GM21423 (cell line): Measurements from ENCODE around the gene NUDT14.

ENCODE experiments used
- ATAC-seq: cut with Tn5 transposase; IDR thresholded peaks from one replicate; pipeline ENCODE4 v1.9.1; 2021; ENCODE audit warnings: mild to moderate bottlenecking, moderate library complexity; ENCODE audit not compliant: unreplicated experiment

The NUDT14 gene

DNA sequence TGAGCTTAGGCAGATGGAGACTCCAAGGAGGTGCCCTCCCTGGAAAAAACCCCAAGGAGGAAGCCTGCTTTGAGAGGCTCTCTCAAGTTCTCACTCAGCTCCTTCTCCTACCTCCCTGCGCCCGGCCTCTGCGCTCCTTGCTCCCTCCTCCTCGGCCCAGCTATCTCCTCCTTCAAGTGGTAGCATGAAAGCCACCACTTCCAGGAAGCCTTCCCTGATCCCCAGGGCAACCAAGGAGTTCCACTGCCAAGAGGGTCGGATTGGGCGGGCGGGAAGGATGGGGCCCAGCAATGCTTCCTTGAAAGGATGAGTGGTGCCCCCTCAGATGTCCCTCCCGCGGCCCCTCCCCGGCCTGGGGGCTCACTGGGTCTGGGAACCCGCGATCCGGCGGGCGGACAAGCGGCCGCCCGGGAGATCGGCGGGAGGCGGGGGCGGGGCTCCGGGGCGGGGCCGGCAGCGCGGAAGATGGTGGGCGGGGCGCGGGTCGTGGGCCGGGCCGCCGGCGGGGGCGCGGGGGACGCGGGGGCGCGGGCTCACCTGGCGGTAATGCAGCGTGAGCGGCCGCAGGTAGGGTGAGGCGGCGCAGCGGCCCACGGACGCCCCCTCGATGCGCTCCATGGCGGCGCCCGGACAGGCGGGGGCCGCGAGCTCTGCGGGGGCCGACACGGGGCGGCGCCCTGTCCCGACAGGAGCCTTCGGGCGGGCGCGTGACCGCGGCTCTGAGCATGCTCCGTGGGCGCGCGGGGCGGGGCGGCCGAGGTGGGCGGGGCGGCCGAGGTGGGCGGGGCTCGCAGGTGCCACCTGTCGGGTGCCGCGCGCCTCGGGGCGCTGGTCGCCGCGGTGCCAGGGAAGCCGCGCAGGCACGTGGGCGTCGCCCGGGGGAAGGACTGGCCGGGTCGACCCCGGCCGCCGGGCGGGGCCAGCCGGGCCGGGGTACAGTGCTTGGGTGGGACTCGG is at the start of gene NUDT14:
TSS of gene NUDT14 (minus strand) at position 721 of the 957 bp plus-strand sequence. CDS start at position 618, 103 bp downstream.
- peak; percentile 57 for ATAC-seq

DNA sequence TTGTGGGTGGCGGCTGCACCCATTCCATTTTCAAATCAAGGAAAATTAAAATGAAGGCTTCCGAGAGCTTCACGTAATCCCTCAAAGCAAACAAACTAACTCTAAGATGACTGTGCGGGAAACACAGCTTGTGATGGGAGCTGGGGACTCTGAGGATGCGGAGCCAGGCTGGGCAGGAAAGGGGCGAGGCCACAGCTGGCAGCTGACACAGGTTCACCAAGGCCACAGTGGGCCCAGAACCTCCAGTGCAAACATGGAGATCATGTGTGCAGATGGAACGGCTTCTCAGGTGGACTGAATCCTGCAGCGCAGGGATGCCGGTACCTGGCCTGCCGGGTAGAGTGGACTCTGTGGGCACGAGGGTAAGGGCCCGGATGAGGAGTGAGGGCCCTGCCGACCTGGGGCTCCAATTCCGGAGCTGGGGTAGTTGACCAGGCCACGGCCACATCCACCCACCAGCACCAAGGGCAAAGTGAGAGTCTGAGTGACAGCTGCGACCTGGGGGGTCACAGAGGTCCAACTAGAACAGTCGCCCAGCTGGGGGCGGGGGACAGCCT is 48.1 kb upstream of the NUDT14 start:
- ATAC-seq = no peak

DNA sequence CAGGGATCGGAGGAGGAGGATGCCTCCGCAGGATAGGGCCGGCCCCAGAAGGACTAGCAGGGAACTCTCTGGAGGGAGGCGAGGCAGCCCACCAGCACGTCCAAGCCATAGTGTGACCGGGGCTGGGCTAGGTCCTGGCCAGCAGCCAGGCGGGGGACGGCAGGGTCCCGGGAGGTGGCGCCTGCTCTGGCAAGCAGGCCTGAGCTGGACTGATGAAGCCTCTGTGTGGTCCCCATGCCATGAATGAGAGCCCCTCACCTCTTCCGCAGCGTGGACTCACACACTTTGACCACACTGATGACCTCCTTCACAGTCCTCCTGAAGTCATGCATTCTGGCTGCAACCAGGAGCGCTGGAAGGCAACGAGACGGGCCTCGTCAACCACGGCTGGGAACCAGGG is 47.5 kb upstream of the NUDT14 start:
- ATAC-seq = no peak

DNA sequence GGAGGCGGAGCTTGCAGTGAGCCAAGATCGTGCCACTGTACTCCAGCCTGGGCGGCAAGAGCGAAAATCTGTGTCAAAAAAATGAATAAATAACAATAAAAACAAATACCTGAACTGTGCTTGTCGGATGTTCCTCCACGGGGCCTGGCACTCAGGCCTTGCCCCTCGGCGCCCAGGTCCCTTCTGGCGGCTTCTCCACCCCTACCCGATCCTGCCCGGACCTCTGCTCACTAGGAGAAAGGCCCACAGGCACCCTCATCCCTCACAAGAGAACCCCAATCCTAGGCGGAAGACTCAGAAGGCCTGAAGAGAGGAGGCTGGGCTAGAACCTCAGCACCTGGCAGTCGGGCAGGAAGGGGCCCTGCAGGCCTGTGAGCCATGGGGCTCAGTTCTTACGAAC is 46.2 kb upstream of the NUDT14 start:
- ATAC-seq = no peak

DNA sequence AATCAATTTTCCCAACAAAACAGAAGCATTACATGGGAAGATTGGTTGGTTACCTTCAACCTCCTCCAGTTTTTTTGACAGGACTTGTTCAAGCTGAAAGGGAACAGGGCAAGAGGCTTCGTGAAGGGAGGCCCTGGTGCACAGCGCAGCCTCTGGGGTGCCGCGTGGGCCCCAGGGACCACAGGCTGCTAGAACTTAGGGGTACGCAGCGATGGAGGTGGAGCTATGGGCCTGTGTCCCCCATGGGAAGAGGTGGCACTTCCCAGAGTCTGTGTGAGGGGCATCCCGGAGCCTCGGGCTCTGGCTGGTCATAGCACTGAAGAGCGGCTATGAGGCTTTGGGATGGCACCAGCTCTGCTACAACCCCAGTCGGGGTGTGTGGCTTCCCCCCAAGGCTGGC is 45.1 kb upstream of the NUDT14 start:
- no peak for ATAC-seq

DNA sequence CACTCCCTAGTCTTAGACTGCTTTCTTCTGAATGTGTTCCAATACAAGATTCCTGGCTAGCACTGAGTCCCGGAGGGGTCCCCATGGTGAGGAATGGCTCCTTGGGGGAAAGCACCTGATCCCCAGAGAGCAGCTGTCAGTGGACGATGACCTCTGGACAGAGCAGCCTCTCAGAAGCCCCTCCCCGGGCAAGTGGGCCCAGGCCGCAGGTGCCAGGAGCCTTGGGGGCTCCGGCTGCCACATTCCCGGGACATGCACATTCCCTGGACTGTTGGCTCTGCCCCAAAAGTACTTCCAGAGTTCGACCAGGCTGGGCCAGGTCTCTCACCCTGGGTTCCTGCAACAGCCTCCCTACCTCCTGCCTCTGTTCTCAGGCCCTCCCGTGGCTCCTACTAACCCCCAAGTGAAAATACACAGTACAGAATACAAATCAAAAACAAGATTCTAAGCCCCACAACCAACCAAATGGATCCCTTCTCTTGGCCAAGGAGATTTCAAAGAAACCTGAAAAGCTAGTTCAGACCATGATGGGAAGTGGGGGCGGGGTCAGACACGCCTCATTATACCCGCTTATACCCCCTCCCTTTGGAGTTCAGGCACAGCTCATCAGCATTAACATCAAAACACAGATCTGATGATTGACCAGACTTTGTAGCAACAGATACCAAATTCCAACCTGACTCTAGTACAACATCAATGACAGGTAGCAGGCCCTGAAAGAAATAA is 43.9 kb upstream of the NUDT14 start:
- no peak for ATAC-seq

DNA sequence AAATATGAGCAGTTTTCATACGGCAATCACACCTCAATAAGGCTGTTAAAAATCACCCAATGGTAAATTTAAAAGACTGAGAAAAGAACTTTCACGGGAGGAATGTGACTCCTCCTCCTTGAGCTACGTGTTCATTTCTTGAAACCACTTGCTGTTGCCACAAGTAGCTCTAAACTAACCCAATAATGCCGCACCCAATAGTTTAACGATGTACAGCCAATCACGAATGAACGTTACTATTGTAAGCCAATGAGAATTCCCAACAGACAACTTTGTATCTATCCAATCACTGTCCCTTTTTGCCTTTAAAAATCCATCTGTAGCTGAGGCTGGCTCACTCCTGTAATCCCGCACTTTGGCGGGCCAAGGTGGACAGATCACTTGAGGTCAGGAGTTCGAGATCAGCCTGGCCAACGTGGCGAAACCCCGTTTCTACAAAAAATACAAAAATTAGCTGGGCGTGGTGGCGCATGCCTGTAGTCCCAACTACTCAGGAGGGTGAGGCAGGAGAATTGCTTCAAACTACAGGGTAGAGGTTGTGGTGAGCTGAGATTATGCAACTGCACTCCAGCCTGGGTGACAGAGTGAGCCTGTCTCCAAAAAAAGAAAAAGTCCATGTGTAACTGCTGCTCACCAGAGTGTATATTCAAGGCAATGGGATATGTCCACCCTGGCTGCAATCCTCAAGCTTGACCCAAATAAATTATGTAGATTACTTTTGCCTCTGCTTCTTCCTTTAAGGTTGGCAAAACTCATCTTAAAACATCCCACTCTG is 42.8 kb upstream of the NUDT14 start:
- no peak for ATAC-seq

DNA sequence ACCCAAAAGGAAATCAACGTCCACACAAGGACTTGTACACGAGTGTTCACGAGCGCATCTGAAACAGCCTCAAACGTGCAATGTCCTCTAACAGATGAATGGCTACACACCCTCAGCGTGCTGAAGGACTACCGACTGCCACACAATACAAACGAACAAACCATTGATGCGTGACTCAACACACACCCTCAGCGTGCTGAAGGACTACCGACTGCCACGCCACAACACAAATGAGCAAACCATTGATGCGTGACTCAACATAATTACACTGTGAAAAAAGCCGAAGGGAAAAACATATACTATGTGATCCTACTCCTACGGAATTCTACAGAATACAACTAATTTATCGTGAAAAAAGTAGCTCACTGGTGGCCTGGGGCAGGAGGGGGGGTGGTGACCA is 42.1 kb upstream of the NUDT14 start:
- no peak for ATAC-seq

DNA sequence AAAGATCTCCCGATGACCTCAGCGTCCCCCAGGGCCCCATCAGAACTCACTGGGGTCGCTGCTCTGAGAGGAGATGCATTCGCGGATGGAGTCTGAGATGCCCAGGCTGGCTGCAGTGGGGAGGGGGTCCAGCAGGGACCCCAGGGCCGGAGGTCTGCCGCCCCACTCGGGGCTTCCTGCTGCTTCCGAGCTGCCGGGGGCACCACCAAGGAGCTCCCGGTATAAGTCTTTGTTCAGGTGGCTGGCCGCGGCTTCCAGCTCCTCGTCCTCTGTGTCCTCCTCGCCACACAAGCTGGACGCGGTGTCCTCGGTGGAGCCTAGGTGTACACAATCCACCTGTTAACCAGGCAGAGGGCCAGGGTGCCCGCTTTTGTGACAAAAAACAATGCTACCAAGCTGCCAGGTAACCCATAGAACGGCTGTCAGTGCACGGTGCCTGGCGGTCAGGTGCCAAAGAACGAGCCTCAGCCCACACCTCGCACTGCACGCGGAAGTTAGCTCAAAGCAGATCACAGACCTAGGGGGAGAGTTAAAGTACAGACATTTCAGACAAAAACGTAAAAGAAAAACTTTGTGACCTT is 40.6 kb upstream of the NUDT14 start:
- no peak for ATAC-seq

DNA sequence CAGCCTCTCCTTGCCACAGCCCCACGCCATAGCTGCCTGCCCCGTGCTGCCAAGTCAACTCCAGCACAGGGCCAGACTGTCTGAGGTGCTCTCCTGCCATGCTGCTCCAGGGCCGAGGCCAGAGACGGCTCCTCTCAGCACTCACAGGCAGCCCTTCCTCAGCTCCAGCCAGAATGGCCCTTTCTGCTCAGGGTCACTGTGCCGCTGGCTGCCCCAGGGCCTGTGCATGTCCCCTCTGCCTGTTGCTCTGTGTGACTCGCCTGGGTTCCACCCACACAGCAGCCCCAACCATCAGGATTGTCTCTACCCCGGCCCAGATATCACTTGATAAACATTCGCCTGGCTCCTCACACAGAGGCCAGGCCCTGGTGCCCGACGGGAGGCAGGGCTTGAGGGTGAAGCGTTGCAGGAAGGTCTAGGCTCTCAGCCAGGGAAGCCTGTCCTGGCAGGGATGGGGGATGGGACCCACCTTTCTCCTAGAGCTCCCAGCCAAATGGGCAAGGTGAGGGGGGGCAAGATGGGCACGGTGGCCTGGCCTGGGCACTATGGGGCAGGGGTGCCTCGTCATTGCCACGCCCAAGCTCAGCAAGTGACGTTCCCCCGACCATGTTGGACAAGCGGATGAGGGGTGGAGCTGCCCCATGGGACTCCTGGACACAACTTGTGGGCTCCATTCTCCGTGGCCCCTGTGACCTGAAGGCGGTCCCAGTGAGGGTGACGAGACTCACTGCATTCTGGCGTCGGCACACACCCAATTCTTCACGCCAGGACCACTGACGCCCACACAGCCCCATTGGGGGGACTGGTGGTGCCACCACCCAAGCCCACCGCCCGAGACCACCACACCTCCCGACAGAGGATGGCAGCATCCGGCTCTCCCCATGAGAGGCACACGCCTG is 39.8 kb upstream of the NUDT14 start:
- no peak for ATAC-seq

DNA sequence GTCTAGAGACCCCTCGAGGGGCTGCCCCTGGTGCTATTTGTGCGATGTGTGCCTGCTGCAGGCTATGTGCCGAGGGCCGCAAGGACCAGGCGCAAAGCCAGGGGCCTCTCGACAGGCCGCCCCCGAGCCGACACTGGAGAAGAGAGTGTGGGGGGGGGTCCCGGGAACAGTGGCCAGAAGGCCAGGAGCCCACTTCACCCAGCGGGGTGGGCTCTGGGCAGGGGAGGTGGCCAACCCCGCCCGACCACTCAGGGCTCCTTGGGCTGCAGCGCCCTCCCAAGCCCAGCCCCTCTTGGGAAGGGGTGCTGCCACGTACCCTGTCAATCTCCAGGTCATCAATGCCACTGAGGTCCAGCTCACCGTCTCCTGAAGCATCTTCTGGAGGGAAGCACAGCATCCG is 38.6 kb upstream of the NUDT14 start:
- ATAC-seq = no peak

DNA sequence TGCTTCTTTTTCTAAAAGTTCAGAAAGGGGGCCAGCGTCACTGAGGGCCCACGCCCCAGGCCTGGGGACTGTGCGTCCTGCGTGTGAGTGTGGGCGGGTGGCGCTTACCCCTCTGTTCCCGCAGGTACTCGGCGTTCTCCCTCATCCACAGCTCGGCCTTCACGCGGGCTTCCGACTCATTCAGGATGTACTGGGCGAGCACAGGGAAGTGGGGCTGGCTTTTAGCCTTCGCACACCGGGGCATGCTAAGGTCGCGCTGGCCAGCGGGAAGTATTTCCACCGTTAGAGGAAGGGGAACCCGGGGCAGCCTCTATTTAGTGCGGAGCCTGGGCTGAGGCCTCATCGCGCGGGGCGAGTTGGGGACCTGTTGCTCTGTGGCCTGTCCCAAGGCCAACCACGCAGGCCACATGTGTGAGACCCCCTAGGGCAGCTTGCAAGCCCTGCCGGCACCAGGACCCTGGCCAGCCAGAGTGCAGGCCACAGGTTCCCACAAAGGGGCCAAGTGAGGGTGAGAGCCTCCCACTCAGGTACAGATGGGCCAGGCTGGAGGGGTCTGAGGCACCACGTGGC is 38.0 kb upstream of the NUDT14 start:
- ATAC-seq = no peak

DNA sequence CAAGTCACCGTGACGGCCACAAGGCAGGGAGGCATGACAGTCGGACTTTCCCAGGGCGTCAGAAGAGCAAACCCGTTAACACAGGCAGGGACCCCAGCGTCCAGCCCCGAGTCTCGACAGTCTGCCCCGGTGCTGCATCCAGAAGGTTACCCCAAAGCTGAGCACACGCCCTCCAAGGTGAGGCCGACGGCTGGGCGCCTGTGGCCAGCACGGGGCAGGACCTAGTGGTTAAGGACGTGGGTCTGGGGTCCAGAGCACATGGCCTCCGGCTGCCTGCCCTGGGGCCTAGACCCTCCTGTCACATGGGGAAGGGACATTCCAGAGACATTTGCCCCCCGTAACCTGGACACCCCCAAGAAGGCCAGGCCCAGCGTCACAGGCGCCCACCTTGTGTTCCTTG is 37.5 kb upstream of the NUDT14 start:
- no peak for ATAC-seq

DNA sequence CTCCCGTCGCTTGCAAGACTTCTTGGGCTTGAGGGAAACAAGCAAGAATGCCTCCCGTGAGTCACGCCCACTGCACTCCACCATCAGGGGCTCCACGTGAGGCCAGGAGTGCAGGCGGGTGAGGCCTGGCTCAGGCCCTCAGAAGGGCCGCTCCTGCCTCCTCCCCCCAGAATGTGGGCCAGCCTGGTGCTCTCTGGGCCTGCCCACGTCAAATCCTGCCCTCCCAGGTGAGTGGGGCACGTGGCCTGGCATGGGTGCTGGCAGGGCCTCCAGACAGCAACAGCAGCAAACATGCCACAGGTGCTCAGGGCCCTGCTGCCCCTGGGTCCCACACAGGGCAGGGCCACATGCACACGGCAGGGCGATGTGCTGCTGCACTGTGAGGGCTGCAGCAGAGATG is 36.7 kb upstream of the NUDT14 start:
- no peak for ATAC-seq

DNA sequence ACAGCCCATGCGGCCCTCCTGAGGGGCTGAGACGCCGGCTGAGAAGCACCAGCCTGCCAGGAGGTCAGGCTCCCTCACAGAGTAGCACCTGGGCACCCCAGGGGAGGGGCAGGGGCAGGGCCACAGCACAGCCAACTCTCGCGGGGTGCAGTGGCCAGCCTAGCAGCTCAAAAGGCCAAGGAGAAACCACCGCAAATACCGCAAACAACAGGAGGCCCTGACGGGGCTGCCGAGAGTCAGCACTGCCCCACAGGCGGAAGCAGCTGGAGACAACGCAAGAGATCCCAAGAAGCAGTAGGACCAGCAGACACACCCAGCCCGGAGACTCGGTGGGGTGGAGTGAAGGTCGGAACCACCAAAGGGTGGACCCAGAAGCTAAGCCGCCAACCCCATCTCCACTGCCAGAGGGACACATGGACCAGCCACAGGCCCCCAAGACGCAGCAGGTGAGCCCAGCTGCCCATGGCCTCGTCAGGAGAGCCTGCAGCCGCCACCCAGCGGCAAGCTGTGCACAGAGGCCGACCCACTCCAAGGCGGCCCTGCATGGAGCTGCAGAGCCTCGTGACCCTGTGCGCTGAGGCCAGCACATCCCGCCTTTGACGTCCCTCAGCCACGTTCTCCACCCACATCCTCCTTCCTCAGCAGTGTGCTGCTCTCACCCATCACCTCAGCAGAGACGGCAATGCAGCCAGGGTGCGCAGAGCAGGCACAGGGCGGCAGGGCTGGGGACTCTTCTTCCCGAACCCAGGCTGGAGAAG is 35.6 kb upstream of the NUDT14 start:
- ATAC-seq = no peak

DNA sequence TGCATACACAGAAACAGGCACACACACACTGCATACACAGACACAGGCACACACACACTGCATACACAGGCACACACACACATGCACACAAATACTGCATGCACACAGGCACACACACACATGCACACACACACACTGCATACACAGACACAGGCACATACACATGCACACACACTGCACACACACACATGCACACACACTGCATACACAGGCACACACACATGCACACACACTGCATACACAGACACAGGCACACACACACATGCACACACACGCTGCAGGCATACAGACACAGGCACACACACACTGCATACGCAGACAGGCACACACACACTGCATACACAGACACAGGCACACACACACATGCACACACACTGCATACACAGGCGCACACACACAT is 34.5 kb upstream of the NUDT14 start:
- ATAC-seq = no peak

DNA sequence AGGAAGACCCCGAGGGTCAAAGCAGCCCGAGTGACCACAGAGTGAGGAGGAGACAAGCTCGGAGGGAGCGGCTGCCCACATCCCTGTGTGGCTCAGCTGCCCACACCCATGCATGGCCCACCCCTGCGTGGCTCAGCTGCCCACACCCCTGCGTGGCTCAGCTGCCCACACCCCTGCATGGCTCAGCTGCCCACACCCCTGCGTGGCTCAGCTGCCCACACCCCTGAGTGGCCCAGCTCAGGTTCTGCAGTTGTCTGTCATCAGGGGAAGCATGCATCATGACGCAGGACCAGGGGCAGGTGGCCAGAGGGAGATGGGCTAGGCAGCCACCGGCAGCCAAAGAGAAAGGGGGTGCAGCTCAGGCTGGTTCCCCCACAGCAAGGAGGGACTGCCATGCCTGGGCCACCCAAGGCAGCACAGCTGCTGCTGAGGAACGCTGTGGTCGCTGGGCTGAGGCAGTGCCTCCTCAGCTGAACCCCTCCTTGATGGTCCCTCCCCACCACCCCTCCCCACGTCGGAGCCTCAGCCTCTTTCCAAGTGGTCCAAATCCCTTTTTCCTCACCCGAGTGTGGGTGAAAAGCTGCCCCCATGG is 33.3 kb upstream of the NUDT14 start:
- ATAC-seq = no peak

DNA sequence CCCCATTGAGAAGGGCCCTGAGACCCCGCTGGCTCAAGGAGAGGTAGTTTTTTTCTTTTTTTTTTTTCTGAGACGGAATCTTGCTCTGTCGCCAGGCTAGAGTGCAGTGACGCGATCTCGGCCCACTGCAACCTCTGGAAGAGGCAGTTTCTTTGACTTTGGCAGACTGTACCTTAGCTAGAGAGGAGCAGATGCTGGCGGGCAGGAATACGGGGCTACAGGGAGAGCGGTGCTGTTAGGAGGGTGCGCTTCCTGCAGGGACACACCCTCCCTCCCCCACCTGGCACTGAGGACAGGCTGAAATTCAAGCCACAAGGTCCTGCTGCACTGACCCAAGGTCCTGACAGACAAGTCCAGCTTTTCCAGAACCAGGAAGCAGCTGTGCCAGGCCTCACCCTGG is 32.2 kb upstream of the NUDT14 start:
- ATAC-seq = no peak
